Lung (tissue), 12 donors: ENCODE measurements around the gene KDM5B. TPM values are rescaled to one million over a fixed set of nuclear protein-coding genes. Genes with fewer than 3 reads are reported as not detected.

Experiments
- ATAC-seq: fragments of 200-7000 bp; cut with Tn5 transposase; one replicate; pipeline ENCODE4 v1.9.1; 2020; ENCODE audit warnings: moderate number of reproducible peaks; ENCODE audit not compliant: insufficient read depth, low FRiP score
- DNase-seq, 3 donors: peaks; one replicate each; pipeline ENCODE4 v3.0.0-alpha.2; 2013 to 2017
- H3K27ac ChIP-seq, 2 donors: one replicate each; pipeline ENCODE4 v1.5.1; 2013; ENCODE audit warnings: mild to moderate bottlenecking in 2 of 2, moderate library complexity in 2 of 2, control low read depth in 1 of 2, inconsistent platforms in 1 of 2, low read depth in 1 of 2, low read length in 1 of 2
- H3K27me3 ChIP-seq, 3 donors: one replicate each; pipeline ENCODE4 v1.5.1; 2013; ENCODE audit warnings: low read length in 2 of 3; ENCODE audit not compliant: control insufficient read depth in 3 of 3, insufficient read depth in 3 of 3
- H3K36me3 ChIP-seq, 4 donors: one replicate each; pipeline ENCODE4 v1.5.1; 2013; ENCODE audit warnings: low read length in 4 of 4, mild to moderate bottlenecking in 1 of 4, moderate library complexity in 1 of 4; ENCODE audit not compliant: control insufficient read depth in 4 of 4, insufficient read depth in 4 of 4
- H3K4me1 ChIP-seq, 5 donors: one replicate each; pipeline ENCODE4 v1.5.1; 2013; ENCODE audit warnings: low read length in 5 of 5, mild to moderate bottlenecking in 2 of 5, moderate library complexity in 1 of 5; ENCODE audit not compliant: control insufficient read depth in 5 of 5, insufficient read depth in 5 of 5
- H3K4me3 ChIP-seq: one replicate; pipeline ENCODE4 v1.5.1; 2013; ENCODE audit warnings: mild to moderate bottlenecking, control low read depth, moderate library complexity
- H3K9ac ChIP-seq, 2 donors: one replicate each; pipeline ENCODE4 v1.5.1; 2013; ENCODE audit warnings: low read length in 2 of 2, control low read depth in 1 of 2; ENCODE audit not compliant: insufficient read depth in 1 of 2
- H3K9me3 ChIP-seq, 4 donors: one replicate each; pipeline ENCODE4 v1.5.1; 2013; ENCODE audit warnings: low read length in 3 of 4, mild to moderate bottlenecking in 1 of 4, moderate library complexity in 1 of 4; ENCODE audit not compliant: control insufficient read depth in 4 of 4, insufficient read depth in 3 of 4
- WGBS, 2 donors: extraction: QIAGEN DNeasy Blood & Tissue Kit; methylation state at CpG; one replicate each; pipeline ENCODE4 v1.1.7; 2013; 5-methylcytosine and 5-hydroxymethylcytosine counted together
- polyA plus RNA-seq, 2 donors: library from polyadenylated mRNA; stranded (reverse); fragments of 200-250 nt; gene quantifications; one replicate each; pipeline ENCODE4 v1.2.1, GENCODE V29; 2013
- total RNA-seq, 2 donors: library from RNA; depleted of rRNA in 1 of 2; stranded (reverse); fragments of >200 nt in 1 of 2; gene quantifications; one replicate each; pipeline ENCODE4 v1.2.1, GENCODE V29; 2014 to 2021
- TF ChIP-seq, protein P1 (sequence below): IDR thresholded peaks from 2 replicates; pipeline ENCODE4 v1.5.1; 2012; ENCODE audit warnings: mild to moderate bottlenecking; ENCODE audit errors: control extremely low read depth, extremely low read depth
- donor health status: control.
- donor health status: control.
- donor health status: Bipolar disorder and iron deficiency.
- donor health status: healthy.
- donor health status: DM: yes; HTN: yes; CAD: no.

Gene KDM5B
- total and polyA plus RNA-seq, 4 donors, result 11.2 to 247 (median 31.6) TPM

DNA sequence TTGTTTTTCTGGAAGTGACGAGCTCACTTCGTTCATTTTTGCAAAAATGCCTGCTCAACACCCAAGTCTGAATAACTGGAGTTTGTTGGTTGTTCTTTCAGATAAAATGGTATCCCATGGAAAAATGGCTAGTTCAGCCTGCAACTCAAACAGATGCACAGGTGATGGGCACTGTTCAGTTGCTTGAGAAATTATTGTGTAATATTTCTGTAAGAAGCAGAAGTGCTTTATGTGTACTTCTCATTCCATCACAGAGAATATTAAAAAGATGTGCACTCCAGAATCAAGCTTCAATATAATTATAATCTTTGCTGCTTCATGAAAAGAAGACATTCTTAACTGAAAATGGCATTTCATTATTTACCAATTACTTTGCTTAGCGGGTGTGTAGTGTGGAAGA lies 107.0 kb downstream of the KDM5B start:
- 88 to 92% methylated on average over 3 of the region's 3 CpGs for WGBS, 2 donors
- TF ChIP-seq, protein P1, sequence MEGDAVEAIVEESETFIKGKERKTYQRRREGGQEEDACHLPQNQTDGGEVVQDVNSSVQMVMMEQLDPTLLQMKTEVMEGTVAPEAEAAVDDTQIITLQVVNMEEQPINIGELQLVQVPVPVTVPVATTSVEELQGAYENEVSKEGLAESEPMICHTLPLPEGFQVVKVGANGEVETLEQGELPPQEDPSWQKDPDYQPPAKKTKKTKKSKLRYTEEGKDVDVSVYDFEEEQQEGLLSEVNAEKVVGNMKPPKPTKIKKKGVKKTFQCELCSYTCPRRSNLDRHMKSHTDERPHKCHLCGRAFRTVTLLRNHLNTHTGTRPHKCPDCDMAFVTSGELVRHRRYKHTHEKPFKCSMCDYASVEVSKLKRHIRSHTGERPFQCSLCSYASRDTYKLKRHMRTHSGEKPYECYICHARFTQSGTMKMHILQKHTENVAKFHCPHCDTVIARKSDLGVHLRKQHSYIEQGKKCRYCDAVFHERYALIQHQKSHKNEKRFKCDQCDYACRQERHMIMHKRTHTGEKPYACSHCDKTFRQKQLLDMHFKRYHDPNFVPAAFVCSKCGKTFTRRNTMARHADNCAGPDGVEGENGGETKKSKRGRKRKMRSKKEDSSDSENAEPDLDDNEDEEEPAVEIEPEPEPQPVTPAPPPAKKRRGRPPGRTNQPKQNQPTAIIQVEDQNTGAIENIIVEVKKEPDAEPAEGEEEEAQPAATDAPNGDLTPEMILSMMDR, result no peak
- no peak for ATAC-seq

DNA sequence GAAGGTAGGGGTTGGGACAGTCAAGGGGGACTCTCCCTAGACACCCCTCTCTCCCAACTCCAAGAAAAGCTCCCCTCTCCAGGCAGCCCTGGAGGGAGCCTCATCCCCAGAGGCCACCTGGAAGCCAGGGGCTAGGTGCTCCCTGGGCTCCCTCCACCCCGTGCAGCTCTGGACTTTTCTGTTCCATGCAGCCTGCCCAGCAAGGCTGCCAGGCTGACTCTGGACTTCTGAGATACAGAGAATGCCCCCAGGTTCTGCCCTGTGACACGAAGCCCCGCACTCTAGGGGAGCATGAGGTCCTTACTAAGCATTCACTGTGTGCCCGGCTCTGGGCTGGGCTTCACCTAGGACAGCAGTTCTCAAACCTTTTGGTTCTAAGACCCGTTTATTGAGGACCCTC lies 108.2 kb downstream of the KDM5B start:
- Histone ChIP-seq H3K9ac (no peak overlapping the region), H3K4me3 (no peak overlapping the region), H3K27ac (no peak overlapping the region), H3K4me1 (no peaks in the 10 kb centered on the region), H3K27me3 (peaks cover 2 to 6% (median 4%) of the 10 kb centered on the region in 3 donors), H3K36me3 (no peaks in the 10 kb centered on the region), H3K9me3 (no peaks in the 10 kb centered on the region)
- DNase-seq (no peak), ATAC-seq (no peak)
- TF ChIP-seq, protein P1, result no peak
- 70 to 83% methylated on average over 5 of the region's 5 CpGs for WGBS, 2 donors

More for the DNA sequence above, 107.0 kb downstream of the KDM5B start:
- no peaks in the 10 kb centered on the region for H3K36me3 ChIP-seq
- no peaks in the 10 kb centered on the region for H3K4me1 ChIP-seq
- no peak overlapping the region for H3K9ac ChIP-seq
- DNase-seq, result no peak
- H3K27me3 ChIP-seq, result peaks cover 0 to 6% (median 4%) of the 10 kb centered on the region in 3 donors
- H3K9me3 ChIP-seq, result no peaks in the 10 kb centered on the region
- H3K27ac ChIP-seq, result no peak overlapping the region
- H3K4me3 ChIP-seq, result no peak overlapping the region

DNA sequence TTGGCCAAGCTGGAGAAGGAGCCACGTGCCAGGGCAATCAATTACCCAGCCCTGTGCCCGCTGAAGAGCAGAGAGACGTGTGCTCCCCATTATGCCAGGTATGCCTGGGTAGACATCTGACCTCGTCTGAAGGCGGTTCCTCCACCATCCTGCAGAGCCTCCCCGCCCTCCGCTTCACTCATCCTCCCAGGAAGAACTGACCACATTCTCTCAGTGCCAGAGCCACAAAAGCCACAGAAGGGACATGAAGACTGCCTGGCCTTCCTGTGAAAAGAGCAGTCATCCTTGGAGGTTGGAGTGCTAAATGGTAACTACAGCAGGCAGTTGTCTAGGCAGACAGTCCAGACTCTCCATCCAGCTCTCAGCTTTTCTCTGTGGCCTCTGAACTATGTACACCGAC lies 109.9 kb downstream of the KDM5B start:
- H3K4me1 ChIP-seq, result no peaks in the 10 kb centered on the region
- no peaks in the 10 kb centered on the region for H3K36me3 ChIP-seq
- no peaks in the 10 kb centered on the region for H3K9me3 ChIP-seq
- no peak overlapping the region for H3K27ac ChIP-seq
- peaks cover 0 to 4% (median 2%) of the 10 kb centered on the region in 3 donors for H3K27me3 ChIP-seq
- DNase-seq, result no peak
- 44 to 57% methylated on average over 8 of the region's 8 CpGs for WGBS, 2 donors
- ATAC-seq, result no peak
- H3K4me3 ChIP-seq, result no peak overlapping the region
- H3K9ac ChIP-seq, result no peak overlapping the region
- TF ChIP-seq, protein P1, result no peak

DNA sequence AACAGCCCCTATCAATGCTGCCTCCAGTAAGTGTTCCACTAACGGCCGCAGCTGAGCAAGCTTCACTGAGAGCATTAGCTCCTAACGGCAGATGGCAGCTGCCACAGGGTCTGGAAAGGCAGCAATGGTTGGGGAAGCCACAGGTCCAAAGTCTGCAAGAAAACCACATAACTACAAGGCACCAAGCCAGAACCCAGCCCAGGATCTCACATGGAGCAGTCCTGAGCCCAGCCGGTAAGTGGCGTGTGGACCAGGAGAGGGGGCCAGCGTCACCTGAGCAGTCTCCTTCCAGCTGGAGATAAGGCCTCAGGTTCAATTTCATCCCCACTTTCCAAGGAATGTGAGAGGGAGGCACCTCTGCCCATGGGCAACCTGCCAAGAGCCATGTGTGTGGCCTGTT lies 111.2 kb downstream of the KDM5B start:
- no peaks in the 10 kb centered on the region for H3K36me3 ChIP-seq
- peaks cover 0 to 2% (median 0%) of the 10 kb centered on the region in 3 donors for H3K27me3 ChIP-seq
- H3K27ac ChIP-seq, result no peak overlapping the region
- H3K9ac ChIP-seq, result no peak overlapping the region
- DNase-seq, result no peak
- ATAC-seq, result no peak
- WGBS, 2 donors, result 63 to 65% methylated on average over 6 of the region's 6 CpGs
- H3K4me1 ChIP-seq, result no peaks in the 10 kb centered on the region
- TF ChIP-seq, protein P1, result no peak
- H3K9me3 ChIP-seq, result no peaks in the 10 kb centered on the region
- no peak overlapping the region for H3K4me3 ChIP-seq
